Measurements from ENCODE around the gene DOCK2. TPM values are rescaled to one million over a fixed set of nuclear protein-coding genes. Genes with fewer than 3 reads are reported as not detected.

DOCK2 gene
- total RNA-seq, 4 donors from 2014 or later: 2.0 to 17.4 (median 7.5) TPM

- Histone ChIP-seq H3K9me3 (no peaks in the 10 kb centered on the region), H3K27me3 (no peaks in the 10 kb centered on the region), H3K4me3 (no peak overlapping the region), H3K36me3 (no peaks in the 10 kb centered on the region), H3K4me1 (no peaks in the 10 kb centered on the region), H3K27ac (no peak overlapping the region)
- TF ChIP-seq CTCF (IDR thresholded peaks at IDR 0.05): no peak
- TF ChIP-seq POLR2A (IDR thresholded peaks at IDR 0.05): no peak
- DNase-seq: no peak
- intact Hi-C loops (cut with DNase I; ENCODE audit: low total_unique reads): no loop called here
These were observed 49.1 kb downstream of the DOCK2 start for GRCh38 chr5:169686137-169686536.

GRCh38 chr5:169688106-169688505 is 51.0 kb downstream of the DOCK2 start:
- no peak for DNase-seq
- Histone ChIP-seq H3K36me3 (no peaks in the 10 kb centered on the region), H3K9me3 (no peaks in the 10 kb centered on the region), H3K4me3 (no peak overlapping the region), H3K4me1 (no peaks in the 10 kb centered on the region), H3K27me3 (no peaks in the 10 kb centered on the region), H3K27ac (no peak overlapping the region)
- no peak for TF ChIP-seq POLR2A (IDR thresholded peaks at IDR 0.05)
- no peak for TF ChIP-seq CTCF (IDR thresholded peaks at IDR 0.05)
- intact Hi-C loops (cut with DNase I; ENCODE audit: low total_unique reads): no loop called here

- H3K36me3 ChIP-seq: no peaks in the 10 kb centered on the region
- H3K27me3 ChIP-seq: no peaks in the 10 kb centered on the region
- H3K27ac ChIP-seq: no peak overlapping the region
- H3K4me3 ChIP-seq: no peak overlapping the region
- H3K4me1 ChIP-seq: no peaks in the 10 kb centered on the region
- no peak for DNase-seq
- TF ChIP-seq POLR2A (IDR thresholded peaks at IDR 0.05) (no peak), CTCF (IDR thresholded peaks at IDR 0.05) (no peak)
- no peaks in the 10 kb centered on the region for H3K9me3 ChIP-seq
- intact Hi-C loops (cut with DNase I; ENCODE audit: low total_unique reads): no loop called here
These were observed 54.4 kb downstream of the DOCK2 start for GRCh38 chr5:169691471-169691870.

- Histone ChIP-seq H3K4me1 (no peaks in the 10 kb centered on the region), H3K36me3 (no peaks in the 10 kb centered on the region), H3K27ac (no peak overlapping the region), H3K9me3 (no peaks in the 10 kb centered on the region), H3K27me3 (no peaks in the 10 kb centered on the region), H3K4me3 (no peak overlapping the region)
- TF ChIP-seq CTCF (IDR thresholded peaks at IDR 0.05): no peak
- no peak for TF ChIP-seq POLR2A (IDR thresholded peaks at IDR 0.05)
- no peak for DNase-seq
- intact Hi-C loops (cut with DNase I; ENCODE audit: low total_unique reads): no loop called here
These were observed 57.1 kb downstream of the DOCK2 start for GRCh38 chr5:169694091-169694625.

- intact Hi-C loops (cut with DNase I; ENCODE audit: low total_unique reads): no loop called here
- Histone ChIP-seq H3K4me3 (no peak overlapping the region), H3K9me3 (no peaks in the 10 kb centered on the region), H3K36me3 (no peaks in the 10 kb centered on the region), H3K27ac (no peak overlapping the region), H3K4me1 (no peaks in the 10 kb centered on the region), H3K27me3 (no peaks in the 10 kb centered on the region)
- DNase-seq: no peak
- TF ChIP-seq POLR2A (IDR thresholded peaks at IDR 0.05) (no peak), CTCF (IDR thresholded peaks at IDR 0.05) (no peak)
These were observed 58.0 kb downstream of the DOCK2 start for GRCh38 chr5:169695025-169695625.

All from uterus (tissue), 4 donors.